Measurements from ENCODE around the gene GNA12. TPM values are rescaled to one million over a fixed set of nuclear protein-coding genes. Genes with fewer than 3 reads are reported as not detected.

Gene GNA12
- total RNA-seq, 1 donor from 2014 or later: 34.7 TPM

DNA sequence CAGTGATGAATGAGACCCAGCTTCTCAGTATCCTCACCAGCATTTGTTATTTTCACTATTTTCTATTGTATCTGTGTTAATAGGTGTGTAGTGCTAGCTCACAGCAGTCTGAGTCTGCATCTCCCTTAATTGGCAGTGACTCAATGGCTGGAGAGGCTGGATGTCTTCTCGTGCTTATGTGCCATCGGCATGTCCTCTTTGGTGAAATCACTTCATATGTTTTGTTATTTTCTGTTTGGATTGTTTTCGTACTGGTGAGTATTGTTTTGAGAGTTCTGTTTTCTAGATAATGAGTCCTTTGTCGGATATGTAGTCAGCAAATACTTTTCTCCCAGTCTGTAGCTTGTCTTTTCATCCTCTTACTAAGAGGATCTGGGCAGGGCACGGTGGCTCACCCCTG lies 90.0 kb downstream of the GNA12 start:
- DNase-seq (ENCODE audit: low spot score): no peak
- H3K27ac ChIP-seq: no peak overlapping the region
- H3K27me3 ChIP-seq: no peaks in the 10 kb centered on the region
- no peak overlapping the region for H3K9ac ChIP-seq
- Mint-ChIP-seq H3K4me3 (no peak overlapping the region), H3K9me3 (peaks cover 19% of the 10 kb centered on the region), H3K4me1 (peaks cover 20% of the 10 kb centered on the region), H3K27me3 (ENCODE audit: insufficient read depth, low read depth) (peaks cover 6% of the 10 kb centered on the region), H3K36me3 (peaks cover 26% of the 10 kb centered on the region), H3K27ac (no peak overlapping the region)
- H3F3A ChIP-seq (ENCODE audit: low read depth): peaks cover 13% of the 10 kb centered on the region
- TF ChIP-seq, protein P1, sequence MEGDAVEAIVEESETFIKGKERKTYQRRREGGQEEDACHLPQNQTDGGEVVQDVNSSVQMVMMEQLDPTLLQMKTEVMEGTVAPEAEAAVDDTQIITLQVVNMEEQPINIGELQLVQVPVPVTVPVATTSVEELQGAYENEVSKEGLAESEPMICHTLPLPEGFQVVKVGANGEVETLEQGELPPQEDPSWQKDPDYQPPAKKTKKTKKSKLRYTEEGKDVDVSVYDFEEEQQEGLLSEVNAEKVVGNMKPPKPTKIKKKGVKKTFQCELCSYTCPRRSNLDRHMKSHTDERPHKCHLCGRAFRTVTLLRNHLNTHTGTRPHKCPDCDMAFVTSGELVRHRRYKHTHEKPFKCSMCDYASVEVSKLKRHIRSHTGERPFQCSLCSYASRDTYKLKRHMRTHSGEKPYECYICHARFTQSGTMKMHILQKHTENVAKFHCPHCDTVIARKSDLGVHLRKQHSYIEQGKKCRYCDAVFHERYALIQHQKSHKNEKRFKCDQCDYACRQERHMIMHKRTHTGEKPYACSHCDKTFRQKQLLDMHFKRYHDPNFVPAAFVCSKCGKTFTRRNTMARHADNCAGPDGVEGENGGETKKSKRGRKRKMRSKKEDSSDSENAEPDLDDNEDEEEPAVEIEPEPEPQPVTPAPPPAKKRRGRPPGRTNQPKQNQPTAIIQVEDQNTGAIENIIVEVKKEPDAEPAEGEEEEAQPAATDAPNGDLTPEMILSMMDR (IDR thresholded peaks at IDR 0.05): no peak
- no peak for TF ChIP-seq EZH2 (IDR thresholded peaks at IDR 0.05)
- no peak for TF ChIP-seq EZH2phosphoT487 (IDR thresholded peaks at IDR 0.05)
- H3K4me2 ChIP-seq: no peak overlapping the region
- H3K79me2 ChIP-seq (ENCODE audit: low read depth): peaks cover 43% of the 10 kb centered on the region
- H3K4me1 ChIP-seq: no peaks in the 10 kb centered on the region
- no peaks in the 10 kb centered on the region for H3K36me3 ChIP-seq
- H2AFZ ChIP-seq (replicated peaks): no peak overlapping the region
- H3K9me3 ChIP-seq (ENCODE audit: low read depth): no peaks in the 10 kb centered on the region
- H4K20me1 ChIP-seq (ENCODE audit: low read depth): no peaks in the 10 kb centered on the region
- no peak overlapping the region for H3K4me3 ChIP-seq

DNA sequence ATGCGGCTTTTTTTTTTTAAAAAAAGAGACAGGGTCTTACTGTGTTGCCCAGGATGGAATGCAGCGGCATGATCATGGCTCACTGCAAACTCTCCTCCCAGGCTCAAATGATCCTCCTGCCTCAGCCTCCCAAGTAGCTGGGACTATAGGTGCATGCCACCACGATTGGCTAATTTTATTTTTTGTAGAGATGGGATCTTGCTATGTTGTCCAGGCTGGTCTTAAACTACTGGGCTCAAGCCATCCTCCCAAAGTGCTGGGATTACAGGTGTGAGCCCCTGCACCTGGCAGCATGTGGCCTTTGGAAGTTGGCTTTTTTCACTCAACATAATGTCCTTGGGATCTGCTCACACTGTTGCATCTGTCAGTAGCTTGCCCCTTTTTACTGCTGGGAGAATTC lies 91.0 kb downstream of the GNA12 start:
- no peaks in the 10 kb centered on the region for H3K36me3 ChIP-seq
- Mint-ChIP-seq H3K36me3 (peaks cover 26% of the 10 kb centered on the region), H3K27ac (no peak overlapping the region), H3K27me3 (ENCODE audit: insufficient read depth, low read depth) (peaks cover 4% of the 10 kb centered on the region), H3K4me1 (peaks cover 14% of the 10 kb centered on the region), H3K4me3 (no peak overlapping the region), H3K9me3 (peaks cover 19% of the 10 kb centered on the region)
- H4K20me1 ChIP-seq (ENCODE audit: low read depth): no peaks in the 10 kb centered on the region
- H3K4me3 ChIP-seq: no peak overlapping the region
- H3K9ac ChIP-seq: no peak overlapping the region
- no peaks in the 10 kb centered on the region for H3K27me3 ChIP-seq
- H3K4me1 ChIP-seq: no peaks in the 10 kb centered on the region
- H3F3A ChIP-seq (ENCODE audit: low read depth): peaks cover 13% of the 10 kb centered on the region
- H3K79me2 ChIP-seq (ENCODE audit: low read depth): peaks cover 35% of the 10 kb centered on the region
- no peak overlapping the region for H2AFZ ChIP-seq (replicated peaks)
- TF ChIP-seq, protein P1 (IDR thresholded peaks at IDR 0.05): no peak
- no peak for TF ChIP-seq EZH2 (IDR thresholded peaks at IDR 0.05)
- no peak for TF ChIP-seq EZH2phosphoT487 (IDR thresholded peaks at IDR 0.05)
- H3K9me3 ChIP-seq (ENCODE audit: low read depth): no peaks in the 10 kb centered on the region
- H3K27ac ChIP-seq: no peak overlapping the region
- no peak overlapping the region for H3K4me2 ChIP-seq
- no peak for DNase-seq (ENCODE audit: low spot score)

DNA sequence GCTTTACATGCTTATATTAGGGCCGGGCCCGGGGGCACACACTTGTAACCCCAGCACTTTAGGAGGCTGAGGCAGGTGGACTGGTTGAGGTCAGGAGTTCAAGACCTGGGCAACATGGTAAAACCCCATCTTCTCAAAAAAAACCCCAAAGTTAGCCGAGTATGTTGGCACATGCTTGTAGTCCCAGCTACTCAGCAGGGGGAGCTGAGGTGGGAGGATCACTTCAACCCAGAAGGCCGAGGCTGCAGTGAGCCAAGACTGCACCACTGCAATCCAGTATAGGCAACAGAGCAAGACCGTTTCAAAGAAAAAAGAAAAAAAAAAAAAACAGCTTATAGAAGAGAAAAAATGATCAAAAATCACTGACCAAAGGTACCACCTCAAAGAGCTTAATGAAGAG lies 93.0 kb downstream of the GNA12 start:
- Mint-ChIP-seq H3K36me3 (peaks cover 24% of the 10 kb centered on the region), H3K27me3 (ENCODE audit: insufficient read depth, low read depth) (peaks cover 4% of the 10 kb centered on the region), H3K4me3 (no peak overlapping the region), H3K9me3 (peaks cover 29% of the 10 kb centered on the region), H3K4me1 (peaks cover 4% of the 10 kb centered on the region), H3K27ac (no peak overlapping the region)
- Histone ChIP-seq H2AFZ (replicated peaks) (no peak overlapping the region), H4K20me1 (ENCODE audit: low read depth) (no peaks in the 10 kb centered on the region), H3K9ac (no peak overlapping the region), H3K4me1 (no peaks in the 10 kb centered on the region), H3K27ac (no peak overlapping the region), H3F3A (ENCODE audit: low read depth) (peaks cover 13% of the 10 kb centered on the region), H3K4me2 (no peak overlapping the region), H3K9me3 (ENCODE audit: low read depth) (no peaks in the 10 kb centered on the region), H3K79me2 (ENCODE audit: low read depth) (peaks cover 35% of the 10 kb centered on the region), H3K36me3 (no peaks in the 10 kb centered on the region), H3K4me3 (no peak overlapping the region), H3K27me3 (no peaks in the 10 kb centered on the region)
- DNase-seq (ENCODE audit: low spot score): no peak
- TF ChIP-seq, protein P1 (IDR thresholded peaks at IDR 0.05): no peak
- no peak for TF ChIP-seq EZH2phosphoT487 (IDR thresholded peaks at IDR 0.05)
- TF ChIP-seq EZH2 (IDR thresholded peaks at IDR 0.05): no peak

Data from neural progenitor cell (in vitro differentiated cells).